ENCODE results near the gene KRTAP10-1.

Gene KRTAP10-1

GRCh38 chr21:44500111-44500510 lies 39.9 kb downstream of the KRTAP10-1 start:
- DNase-seq, result no peak

GRCh38 chr21:44499631-44500030 lies 40.4 kb downstream of the KRTAP10-1 start:
- no peak for DNase-seq

GRCh38 chr21:44499211-44499560 lies 40.8 kb downstream of the KRTAP10-1 start:
- no peak for DNase-seq

- DNase-seq, result no peak
These were observed 41.5 kb downstream of the KRTAP10-1 start for GRCh38 chr21:44498280-44499210.

GRCh38 chr21:44497703-44498126 lies 42.3 kb downstream of the KRTAP10-1 start:
- no peak for DNase-seq

- DNase-seq, result no peak
These were observed 43.1 kb downstream of the KRTAP10-1 start for GRCh38 chr21:44496564-44497550.

GRCh38 chr21:44495611-44496563 lies 44.1 kb downstream of the KRTAP10-1 start:
- DNase-seq, result no peak

- no peak for DNase-seq
These were observed 45.0 kb downstream of the KRTAP10-1 start for GRCh38 chr21:44494956-44495355.

GRCh38 chr21:44494418-44494817 lies 45.6 kb downstream of the KRTAP10-1 start:
- no peak for DNase-seq

- DNase-seq, result no peak
These were observed 47.2 kb downstream of the KRTAP10-1 start for GRCh38 chr21:44492567-44493385.

GRCh38 chr21:44490816-44491215 lies 49.2 kb downstream of the KRTAP10-1 start:
- no peak for DNase-seq

GRCh38 chr21:44490405-44490804 lies 49.6 kb downstream of the KRTAP10-1 start:
- DNase-seq, result no peak

- DNase-seq, result no peak
These were observed 50.0 kb downstream of the KRTAP10-1 start for GRCh38 chr21:44489962-44490361.
